Activated B cell treated with CpG ODN at 0.5 μM for 24 hours (primary cell): Measurements from ENCODE around the gene SAP30L. TPM values are rescaled to one million over a fixed set of nuclear protein-coding genes. Genes with fewer than 3 reads are reported as not detected.

Experiments used
- ATAC-seq: fragments of 200-7000 bp; cut with Tn5 transposase; one replicate; pipeline ENCODE4 v1.10.0; 2021; ENCODE audit warnings: low read depth, mild to moderate bottlenecking, moderate library complexity
- CTCF ChIA-PET: fragments of 350-600 bp; sonication (Branson Sonifier 250); formaldehyde crosslinking; loops from one replicate; lab custom pipeline; 2021; ENCODE audit warnings: antibody characterized with exemption; lab: Charles Lee
- POLR2A ChIA-PET: fragments of 350-600 bp; sonication (Branson Sonifier 250); formaldehyde crosslinking; loops from one replicate; lab custom pipeline; 2021; ENCODE audit warnings: antibody characterized with exemption; lab: Charles Lee
- DNase-seq: peaks from one replicate; pipeline ENCODE4 v3.0.0; 2022
- H3K27ac Mint-ChIP-seq: one replicate; pipeline ENCODE4 v1.8.0; 2020; ENCODE audit warnings: mixed read lengths
- H3K27me3 Mint-ChIP-seq: one replicate; pipeline ENCODE4 v1.8.0; 2021; ENCODE audit warnings: mixed read lengths
- H3K36me3 Mint-ChIP-seq: one replicate; pipeline ENCODE4 v1.8.0; 2021; ENCODE audit warnings: low read depth, mixed read lengths
- H3K4me1 Mint-ChIP-seq: one replicate; pipeline ENCODE4 v1.8.0; 2021; ENCODE audit warnings: mixed read lengths
- H3K4me3 Mint-ChIP-seq: one replicate; pipeline ENCODE4 v1.8.0; 2020; ENCODE audit warnings: mild to moderate bottlenecking, mixed read lengths
- H3K9me3 Mint-ChIP-seq: one replicate; pipeline ENCODE4 v1.8.0; 2020; ENCODE audit warnings: mixed read lengths
- CTCF ChIP-seq: fragments of 200-600 bp; IDR thresholded peaks from one replicate; pipeline ENCODE4 v1.8.0; 2022; ENCODE audit warnings: antibody characterized with exemption, mild to moderate bottlenecking
- intact Hi-C: fragments of 100-400 bp; cut with micrococcal nuclease; formaldehyde crosslinking; loops from one replicate; pipeline ENCODE4 v1.15.1; 2024
- total RNA-seq: library from RNA; stranded (reverse); gene quantifications from 2 replicates; pipeline ENCODE4 v1.2.3, GENCODE V29; 2022

The SAP30L gene
- total RNA-seq, 1 donor from 2014 or later: 28.9 TPM

- Mint-ChIP-seq H3K27ac (no peak overlapping the region), H3K9me3 (no peaks in the 10 kb centered on the region), H3K27me3 (no peaks in the 10 kb centered on the region), H3K36me3 (peaks cover 73% of the 10 kb centered on the region), H3K4me1 (peaks cover 5% of the 10 kb centered on the region), H3K4me3 (no peak overlapping the region)
- CTCF ChIA-PET: interaction anchor here (1.3 kb wide), 1 partner anchor 10 kb away, joined by 3 read pairs; no protein-coding TSS in a partner anchor
- TF ChIP-seq CTCF: no peak
- POLR2A ChIA-PET: no interaction called here
- ATAC-seq (no peak), DNase-seq (no peak)
- intact Hi-C loops: no loop called here
These were observed 10.7 kb downstream of the SAP30L start for GRCh38 chr5:154456540-154456939.

- no peak for TF ChIP-seq CTCF
- intact Hi-C loops: no loop called here
- H3K4me1 Mint-ChIP-seq: peaks cover 5% of the 10 kb centered on the region
- H3K4me3 Mint-ChIP-seq: no peak overlapping the region
- H3K27ac Mint-ChIP-seq: no peak overlapping the region
- no peaks in the 10 kb centered on the region for H3K9me3 Mint-ChIP-seq
- DNase-seq (no peak), ATAC-seq (no peak)
- H3K36me3 Mint-ChIP-seq: peaks cover 50% of the 10 kb centered on the region
- no peaks in the 10 kb centered on the region for H3K27me3 Mint-ChIP-seq
- ChIA-PET POLR2A (no interaction called here), CTCF (no interaction called here)
These were observed 13.2 kb downstream of the SAP30L start for GRCh38 chr5:154459015-154459414.

GRCh38 chr5:154460172-154460571 lies 14.4 kb downstream of the SAP30L start:
- Mint-ChIP-seq H3K9me3 (no peaks in the 10 kb centered on the region), H3K27me3 (no peaks in the 10 kb centered on the region), H3K4me3 (no peak overlapping the region), H3K36me3 (peaks cover 46% of the 10 kb centered on the region), H3K4me1 (peaks cover 5% of the 10 kb centered on the region), H3K27ac (no peak overlapping the region)
- intact Hi-C loops: no loop called here
- TF ChIP-seq CTCF: no peak
- ATAC-seq: no peak
- CTCF ChIA-PET: no interaction called here
- DNase-seq: no peak
- POLR2A ChIA-PET: no interaction called here

GRCh38 chr5:154461531-154461930 lies 15.7 kb downstream of the SAP30L start:
- peaks cover 2% of the 10 kb centered on the region for H3K27me3 Mint-ChIP-seq
- intact Hi-C loops: no loop called here
- ChIA-PET POLR2A (no interaction called here), CTCF (interaction anchor here (1.7 kb wide), 1 partner anchor 389 kb away, joined by 8 read pairs; no protein-coding TSS in a partner anchor)
- no peak for DNase-seq
- peaks cover 34% of the 10 kb centered on the region for H3K36me3 Mint-ChIP-seq
- no peak for TF ChIP-seq CTCF
- H3K9me3 Mint-ChIP-seq: no peaks in the 10 kb centered on the region
- H3K27ac Mint-ChIP-seq: no peak overlapping the region
- no peak overlapping the region for H3K4me3 Mint-ChIP-seq
- no peak for ATAC-seq
- H3K4me1 Mint-ChIP-seq: peaks cover 5% of the 10 kb centered on the region

GRCh38 chr5:154464438-154464837 lies 18.6 kb downstream of the SAP30L start:
- no peak overlapping the region for H3K27ac Mint-ChIP-seq
- H3K27me3 Mint-ChIP-seq: peaks cover 12% of the 10 kb centered on the region
- peaks cover 7% of the 10 kb centered on the region for H3K36me3 Mint-ChIP-seq
- ChIA-PET POLR2A (no interaction called here), CTCF (no interaction called here)
- peaks cover 5% of the 10 kb centered on the region for H3K4me1 Mint-ChIP-seq
- H3K9me3 Mint-ChIP-seq: no peaks in the 10 kb centered on the region
- TF ChIP-seq CTCF: no peak
- intact Hi-C loops: no loop called here
- no peak overlapping the region for H3K4me3 Mint-ChIP-seq
- ATAC-seq (no peak), DNase-seq (no peak)
